K562 (cell line): ENCODE measurements around the gene INTS1. TPM values are rescaled to one million over a fixed set of nuclear protein-coding genes. Genes with fewer than 3 reads are reported as not detected.

Experiments
- ADNP ChIP-seq: fragments of 200-800 bp; sonication (Bioruptor generic); IDR thresholded peaks from 2 replicates; pipeline ENCODE4 v1.6.1; 2016; ENCODE audit warnings: missing genetic modification characterization, missing compliant biosample characterization
- BCOR ChIP-seq: fragments of 450-650 bp; IDR thresholded peaks from 2 replicates; pipeline ENCODE4 v1.6.1; 2016
- BRD9 ChIP-seq: fragments of 450-650 bp; IDR thresholded peaks from 2 replicates; pipeline ENCODE4 v1.6.1; 2018; ENCODE audit warnings: low read depth; ENCODE audit not compliant: partially characterized antibody
- CBFB ChIP-seq: sonication (generic); formaldehyde crosslinking; IDR thresholded peaks from 2 replicates; pipeline ENCODE4 v1.4.0; 2020; ENCODE audit warnings: mild to moderate bottlenecking, missing genetic modification reagents
- CHD1 ChIP-seq: fragments of 200-600 bp; sonication (generic); IDR thresholded peaks from one replicate; pipeline ENCODE4 v1.6.1; 2012; ENCODE audit warnings: mild to moderate bottlenecking, moderate library complexity, low read length, inconsistent platforms
- DACH1 ChIP-seq: fragments of 450-650 bp; IDR thresholded peaks from 2 replicates; pipeline ENCODE4 v1.6.1; 2018; ENCODE audit not compliant: partially characterized antibody
- NCOA6 ChIP-seq: fragments of 450-650 bp; IDR thresholded peaks from 2 replicates; pipeline ENCODE4 v1.6.1; 2017; ENCODE audit warnings: mild to moderate bottlenecking
- NFRKB ChIP-seq: fragments of 450-650 bp; IDR thresholded peaks from 2 replicates; pipeline ENCODE4 v1.6.1; 2016; ENCODE audit warnings: low read depth
- NR2C2 ChIP-seq, 2 experiments: fragments of 200-800 bp in 1 of 2; sonication (Bioruptor generic) in 1 of 2; sonication (generic) in 1 of 2; formaldehyde crosslinking in 1 of 2; IDR thresholded peaks; 2 replicates each; pipeline versions ENCODE4 v1.6.1 to v1.8.0; 2016 to 2022; ENCODE audit warnings: mild to moderate bottlenecking in 1 of 2, missing compliant biosample characterization in 1 of 2, missing genetic modification characterization in 1 of 2, missing genetic modification reagents in 1 of 2
- RBM34 ChIP-seq: fragments of 200-400 bp; formaldehyde crosslinking; IDR thresholded peaks from 2 replicates; pipeline ENCODE4 v1.6.1; 2018; ENCODE audit warnings: low read length, borderline replicate concordance; ENCODE audit not compliant: insufficient read depth
- TEAD1 ChIP-seq, 2 experiments: fragments of 450-650 bp in 1 of 2; sonication (generic) in 1 of 2; formaldehyde crosslinking; IDR thresholded peaks; 2 replicates each; pipeline versions ENCODE4 v1.4.0 to v1.8.0; 2020 to 2022; ENCODE audit warnings: mild to moderate bottlenecking in 2 of 2, missing genetic modification reagents in 1 of 2
- ZBTB17 ChIP-seq: fragments of 450-650 bp; formaldehyde crosslinking; IDR thresholded peaks from 2 replicates; pipeline ENCODE4 v1.4.0; 2020; ENCODE audit warnings: mild to moderate bottlenecking
- ZNF197 ChIP-seq: fragments of 200-800 bp; sonication (Bioruptor generic); IDR thresholded peaks from 2 replicates; pipeline ENCODE4 v1.6.1; 2016; ENCODE audit warnings: low read depth, missing genetic modification characterization, missing compliant biosample characterization
- polyA plus RNA-seq, 8 experiments: library from polyadenylated mRNA; depleted of rRNA in 4 of 8; stranded (reverse) in 5 of 8; unstranded in 3 of 8; fragments of >200 nt; fragmentation: Nextera tagmentation in 2 of 8; fragmentation: Illumina TruSeq in 1 of 8; extraction: Ambion mirVana in 2 of 8; extraction: Trizol in 1 of 8; gene quantifications; 2 replicates each; pipeline versions ENCODE4 v1.2.1 to v1.2.3, GENCODE V29; 2011 to 2014; ENCODE audit warnings: inconsistent platforms in 1 of 8, missing spikeins in 1 of 8
- total RNA-seq, 7 experiments: library from RNA; depleted of rRNA in 6 of 7; stranded (reverse); fragments of >200 nt in 6 of 7; fragmentation: Illumina TruSeq in 2 of 7; extraction: Trizol in 2 of 7; gene quantifications; 2 replicates each; pipeline versions ENCODE4 v1.2.1 to v1.2.3, GENCODE V29; 2011 to 2021; ENCODE audit warnings: low replicate concordance in 1 of 7
- TF ChIP-seq, protein P1 (sequence below): sonication (generic); formaldehyde crosslinking; IDR thresholded peaks from 2 replicates; pipeline ENCODE4 v1.8.0; 2022; ENCODE audit warnings: mild to moderate bottlenecking, missing genetic modification reagents
- TF ChIP-seq, protein P2 (sequence below): fragments of 250-450 bp; sonication (Bioruptor Pico); IDR thresholded peaks from 2 replicates; pipeline ENCODE4 v1.8.0; 2022; ENCODE audit warnings: inconsistent platforms
- TF ChIP-seq, protein P3 (sequence below): fragments of 250-450 bp; sonication (Bioruptor Pico); IDR thresholded peaks from 2 replicates; pipeline ENCODE4 v1.4.0; 2020; ENCODE audit warnings: mild to moderate bottlenecking, moderate library complexity
- TF ChIP-seq, protein P4 (sequence below), 2 experiments: fragments of 150-350 bp in 1 of 2; IDR thresholded peaks; 2 replicates each; pipeline ENCODE4 v1.6.1; 2012 to 2016; ENCODE audit warnings: low read depth in 2 of 2, low read length in 2 of 2, mild to moderate bottlenecking in 1 of 2, moderate library complexity in 1 of 2

Gene INTS1
- total and polyA plus RNA-seq, 9 of the 15 experiments (the other 6 are each of a cell fraction or from before 2014, with no cell fraction given), result 0.34 to 119 (median 18.5) TPM

DNA sequence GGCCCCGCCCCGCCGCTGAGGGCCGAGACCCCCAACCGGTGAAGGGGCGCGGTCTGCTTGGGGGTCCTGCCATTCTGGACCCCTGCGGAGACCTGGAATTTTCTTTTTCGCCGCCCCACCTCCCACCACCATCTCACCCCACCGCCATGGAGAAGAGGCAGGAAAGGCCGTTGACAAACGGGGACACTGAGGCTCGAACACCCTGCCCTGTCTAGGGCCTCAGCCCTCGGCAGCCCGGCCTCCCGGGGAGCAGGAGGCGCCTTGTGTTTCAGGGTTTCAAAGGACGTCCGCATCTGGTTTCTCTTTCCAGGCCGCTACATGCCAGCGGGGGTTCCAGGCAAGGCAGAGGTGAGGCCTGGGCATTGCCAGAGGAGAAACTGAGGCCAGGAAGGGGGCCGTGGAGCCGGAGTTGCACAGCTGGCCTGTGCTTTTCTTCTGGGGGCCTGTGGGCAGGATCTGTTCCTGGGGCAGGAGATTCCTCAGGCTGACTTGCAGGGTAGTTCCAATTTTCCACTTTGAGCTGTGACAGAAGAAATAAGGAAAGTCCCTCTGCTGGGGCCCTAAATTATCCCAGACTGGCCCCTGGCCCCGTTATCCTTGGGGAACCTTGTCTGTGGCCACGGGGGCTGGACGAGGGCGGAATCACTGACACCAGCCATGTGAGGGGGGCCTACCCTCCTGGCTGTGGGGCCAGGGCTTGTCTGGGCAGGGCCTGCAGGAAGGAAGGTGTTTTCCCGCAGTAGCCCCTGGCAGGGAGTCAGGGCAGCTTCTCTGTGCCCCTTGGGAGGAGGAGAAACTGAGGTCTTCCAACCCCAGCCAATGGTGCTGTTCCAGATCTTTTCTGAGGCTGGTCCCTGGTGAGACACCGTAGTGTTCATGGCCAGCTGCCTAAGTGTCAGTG is 44.0 kb downstream of the INTS1 start (continued):
- 0 out of 2 replicates have a peak, but pooled peaks have one; percentile 4 for TF ChIP-seq ZNF197
- no peak for TF ChIP-seq DACH1
- TF ChIP-seq, protein P1, sequence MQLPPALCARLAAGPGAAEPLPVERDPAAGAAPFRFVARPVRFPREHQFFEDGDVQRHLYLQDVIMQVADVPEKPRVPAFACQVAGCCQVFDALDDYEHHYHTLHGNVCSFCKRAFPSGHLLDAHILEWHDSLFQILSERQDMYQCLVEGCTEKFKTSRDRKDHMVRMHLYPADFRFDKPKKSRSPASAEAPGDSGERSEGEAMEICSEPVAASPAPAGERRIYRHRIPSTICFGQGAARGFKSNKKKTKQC (CRISPR knock-in tag), result 0 out of 2 replicates have a peak, but pooled peaks have one; percentile 59
- peak; percentile 54 for TF ChIP-seq BRD9
- TF ChIP-seq, protein P2, sequence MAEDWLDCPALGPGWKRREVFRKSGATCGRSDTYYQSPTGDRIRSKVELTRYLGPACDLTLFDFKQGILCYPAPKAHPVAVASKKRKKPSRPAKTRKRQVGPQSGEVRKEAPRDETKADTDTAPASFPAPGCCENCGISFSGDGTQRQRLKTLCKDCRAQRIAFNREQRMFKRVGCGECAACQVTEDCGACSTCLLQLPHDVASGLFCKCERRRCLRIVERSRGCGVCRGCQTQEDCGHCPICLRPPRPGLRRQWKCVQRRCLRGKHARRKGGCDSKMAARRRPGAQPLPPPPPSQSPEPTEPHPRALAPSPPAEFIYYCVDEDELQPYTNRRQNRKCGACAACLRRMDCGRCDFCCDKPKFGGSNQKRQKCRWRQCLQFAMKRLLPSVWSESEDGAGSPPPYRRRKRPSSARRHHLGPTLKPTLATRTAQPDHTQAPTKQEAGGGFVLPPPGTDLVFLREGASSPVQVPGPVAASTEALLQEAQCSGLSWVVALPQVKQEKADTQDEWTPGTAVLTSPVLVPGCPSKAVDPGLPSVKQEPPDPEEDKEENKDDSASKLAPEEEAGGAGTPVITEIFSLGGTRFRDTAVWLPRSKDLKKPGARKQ (CRISPR knock-in tag), result no peak
- TF ChIP-seq NR2C2 (CRISPR knock-in tag; IDR thresholded peaks at IDR 0.05), result peak; percentile 42; the same call in 1 of the 2 replicates
- TF ChIP-seq NR2C2 (tag; IDR thresholded peaks at IDR 0.05), result no peak
- TF ChIP-seq ZBTB17 (CRISPR knock-in tag), result peak; percentile 53
- TF ChIP-seq, protein P3, sequence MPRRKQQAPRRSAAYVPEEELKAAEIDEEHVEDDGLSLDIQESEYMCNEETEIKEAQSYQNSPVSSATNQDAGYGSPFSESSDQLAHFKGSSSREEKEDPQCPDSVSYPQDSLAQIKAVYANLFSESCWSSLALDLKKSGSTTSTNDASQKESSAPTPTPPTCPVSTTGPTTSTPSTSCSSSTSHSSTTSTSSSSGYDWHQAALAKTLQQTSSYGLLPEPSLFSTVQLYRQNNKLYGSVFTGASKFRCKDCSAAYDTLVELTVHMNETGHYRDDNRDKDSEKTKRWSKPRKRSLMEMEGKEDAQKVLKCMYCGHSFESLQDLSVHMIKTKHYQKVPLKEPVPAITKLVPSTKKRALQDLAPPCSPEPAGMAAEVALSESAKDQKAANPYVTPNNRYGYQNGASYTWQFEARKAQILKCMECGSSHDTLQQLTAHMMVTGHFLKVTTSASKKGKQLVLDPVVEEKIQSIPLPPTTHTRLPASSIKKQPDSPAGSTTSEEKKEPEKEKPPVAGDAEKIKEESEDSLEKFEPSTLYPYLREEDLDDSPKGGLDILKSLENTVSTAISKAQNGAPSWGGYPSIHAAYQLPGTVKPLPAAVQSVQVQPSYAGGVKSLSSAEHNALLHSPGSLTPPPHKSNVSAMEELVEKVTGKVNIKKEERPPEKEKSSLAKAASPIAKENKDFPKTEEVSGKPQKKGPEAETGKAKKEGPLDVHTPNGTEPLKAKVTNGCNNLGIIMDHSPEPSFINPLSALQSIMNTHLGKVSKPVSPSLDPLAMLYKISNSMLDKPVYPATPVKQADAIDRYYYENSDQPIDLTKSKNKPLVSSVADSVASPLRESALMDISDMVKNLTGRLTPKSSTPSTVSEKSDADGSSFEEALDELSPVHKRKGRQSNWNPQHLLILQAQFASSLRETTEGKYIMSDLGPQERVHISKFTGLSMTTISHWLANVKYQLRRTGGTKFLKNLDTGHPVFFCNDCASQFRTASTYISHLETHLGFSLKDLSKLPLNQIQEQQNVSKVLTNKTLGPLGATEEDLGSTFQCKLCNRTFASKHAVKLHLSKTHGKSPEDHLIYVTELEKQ (CRISPR knock-in tag), result no peak
- no peak for TF ChIP-seq ADNP (tag)
- TF ChIP-seq NCOA6, result no peak
- peak; percentile 82 for TF ChIP-seq BCOR
- TF ChIP-seq RBM34, result no peak
- TF ChIP-seq CBFB, result peak; percentile 34; the same call in 1 of the 2 replicates
- TF ChIP-seq CHD1, result peak; percentile 72
- TF ChIP-seq NFRKB, result peak; percentile 58; the same call in 1 of the 2 replicates
- TF ChIP-seq, protein P4, sequence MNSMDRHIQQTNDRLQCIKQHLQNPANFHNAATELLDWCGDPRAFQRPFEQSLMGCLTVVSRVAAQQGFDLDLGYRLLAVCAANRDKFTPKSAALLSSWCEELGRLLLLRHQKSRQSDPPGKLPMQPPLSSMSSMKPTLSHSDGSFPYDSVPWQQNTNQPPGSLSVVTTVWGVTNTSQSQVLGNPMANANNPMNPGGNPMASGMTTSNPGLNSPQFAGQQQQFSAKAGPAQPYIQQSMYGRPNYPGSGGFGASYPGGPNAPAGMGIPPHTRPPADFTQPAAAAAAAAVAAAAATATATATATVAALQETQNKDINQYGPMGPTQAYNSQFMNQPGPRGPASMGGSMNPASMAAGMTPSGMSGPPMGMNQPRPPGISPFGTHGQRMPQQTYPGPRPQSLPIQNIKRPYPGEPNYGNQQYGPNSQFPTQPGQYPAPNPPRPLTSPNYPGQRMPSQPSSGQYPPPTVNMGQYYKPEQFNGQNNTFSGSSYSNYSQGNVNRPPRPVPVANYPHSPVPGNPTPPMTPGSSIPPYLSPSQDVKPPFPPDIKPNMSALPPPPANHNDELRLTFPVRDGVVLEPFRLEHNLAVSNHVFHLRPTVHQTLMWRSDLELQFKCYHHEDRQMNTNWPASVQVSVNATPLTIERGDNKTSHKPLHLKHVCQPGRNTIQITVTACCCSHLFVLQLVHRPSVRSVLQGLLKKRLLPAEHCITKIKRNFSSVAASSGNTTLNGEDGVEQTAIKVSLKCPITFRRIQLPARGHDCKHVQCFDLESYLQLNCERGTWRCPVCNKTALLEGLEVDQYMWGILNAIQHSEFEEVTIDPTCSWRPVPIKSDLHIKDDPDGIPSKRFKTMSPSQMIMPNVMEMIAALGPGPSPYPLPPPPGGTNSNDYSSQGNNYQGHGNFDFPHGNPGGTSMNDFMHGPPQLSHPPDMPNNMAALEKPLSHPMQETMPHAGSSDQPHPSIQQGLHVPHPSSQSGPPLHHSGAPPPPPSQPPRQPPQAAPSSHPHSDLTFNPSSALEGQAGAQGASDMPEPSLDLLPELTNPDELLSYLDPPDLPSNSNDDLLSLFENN (IDR thresholded peaks at IDR 0.05; ENCODE audit: low read depth in 2 of 2, low read length in 2 of 2), result no peak
- TF ChIP-seq TEAD1 (CRISPR knock-in tag; IDR thresholded peaks at IDR 0.05), result peak in 1 of 2 experiments; percentile 30; a peak in 1 of 4 replicates
